ENCODE data around the gene RAPGEF1.

RAPGEF1 gene

DNA sequence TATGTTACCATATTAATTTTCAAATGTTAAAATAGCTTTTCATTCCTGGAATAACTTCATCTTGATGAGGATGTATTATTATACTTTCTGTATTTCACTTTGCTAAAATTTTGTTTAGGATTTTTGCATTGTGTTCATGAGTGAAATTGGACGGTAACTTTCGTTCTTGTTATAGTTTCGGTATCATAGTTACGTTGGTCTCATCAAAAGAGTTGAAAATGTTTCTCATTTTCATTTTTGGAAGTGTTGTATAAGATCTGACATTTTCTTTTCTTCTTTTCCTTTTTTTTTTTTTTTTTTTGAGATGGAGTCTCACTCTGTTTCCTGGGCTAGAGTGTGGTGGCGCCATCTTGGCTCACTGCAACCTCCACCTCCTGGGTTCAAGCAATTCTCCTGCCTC is 174.5 kb downstream of the RAPGEF1 start:
- TF ChIP-seq, protein P1, sequence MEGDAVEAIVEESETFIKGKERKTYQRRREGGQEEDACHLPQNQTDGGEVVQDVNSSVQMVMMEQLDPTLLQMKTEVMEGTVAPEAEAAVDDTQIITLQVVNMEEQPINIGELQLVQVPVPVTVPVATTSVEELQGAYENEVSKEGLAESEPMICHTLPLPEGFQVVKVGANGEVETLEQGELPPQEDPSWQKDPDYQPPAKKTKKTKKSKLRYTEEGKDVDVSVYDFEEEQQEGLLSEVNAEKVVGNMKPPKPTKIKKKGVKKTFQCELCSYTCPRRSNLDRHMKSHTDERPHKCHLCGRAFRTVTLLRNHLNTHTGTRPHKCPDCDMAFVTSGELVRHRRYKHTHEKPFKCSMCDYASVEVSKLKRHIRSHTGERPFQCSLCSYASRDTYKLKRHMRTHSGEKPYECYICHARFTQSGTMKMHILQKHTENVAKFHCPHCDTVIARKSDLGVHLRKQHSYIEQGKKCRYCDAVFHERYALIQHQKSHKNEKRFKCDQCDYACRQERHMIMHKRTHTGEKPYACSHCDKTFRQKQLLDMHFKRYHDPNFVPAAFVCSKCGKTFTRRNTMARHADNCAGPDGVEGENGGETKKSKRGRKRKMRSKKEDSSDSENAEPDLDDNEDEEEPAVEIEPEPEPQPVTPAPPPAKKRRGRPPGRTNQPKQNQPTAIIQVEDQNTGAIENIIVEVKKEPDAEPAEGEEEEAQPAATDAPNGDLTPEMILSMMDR (conservative IDR thresholded peaks at IDR 0.05; ENCODE audit: low read depth), result no peak
- DNase-seq (ENCODE audit: low spot score), result no peak
- H3K27ac ChIP-seq, result no peak overlapping the region
- ChIA-PET POLR2A (ENCODE audit: low non-redundant PET) (no interaction called here), CTCF (interaction anchor here (0.6 kb wide), 1 partner anchor 341 kb away, joined by 4 read pairs; no protein-coding TSS in a partner anchor)

DNA sequence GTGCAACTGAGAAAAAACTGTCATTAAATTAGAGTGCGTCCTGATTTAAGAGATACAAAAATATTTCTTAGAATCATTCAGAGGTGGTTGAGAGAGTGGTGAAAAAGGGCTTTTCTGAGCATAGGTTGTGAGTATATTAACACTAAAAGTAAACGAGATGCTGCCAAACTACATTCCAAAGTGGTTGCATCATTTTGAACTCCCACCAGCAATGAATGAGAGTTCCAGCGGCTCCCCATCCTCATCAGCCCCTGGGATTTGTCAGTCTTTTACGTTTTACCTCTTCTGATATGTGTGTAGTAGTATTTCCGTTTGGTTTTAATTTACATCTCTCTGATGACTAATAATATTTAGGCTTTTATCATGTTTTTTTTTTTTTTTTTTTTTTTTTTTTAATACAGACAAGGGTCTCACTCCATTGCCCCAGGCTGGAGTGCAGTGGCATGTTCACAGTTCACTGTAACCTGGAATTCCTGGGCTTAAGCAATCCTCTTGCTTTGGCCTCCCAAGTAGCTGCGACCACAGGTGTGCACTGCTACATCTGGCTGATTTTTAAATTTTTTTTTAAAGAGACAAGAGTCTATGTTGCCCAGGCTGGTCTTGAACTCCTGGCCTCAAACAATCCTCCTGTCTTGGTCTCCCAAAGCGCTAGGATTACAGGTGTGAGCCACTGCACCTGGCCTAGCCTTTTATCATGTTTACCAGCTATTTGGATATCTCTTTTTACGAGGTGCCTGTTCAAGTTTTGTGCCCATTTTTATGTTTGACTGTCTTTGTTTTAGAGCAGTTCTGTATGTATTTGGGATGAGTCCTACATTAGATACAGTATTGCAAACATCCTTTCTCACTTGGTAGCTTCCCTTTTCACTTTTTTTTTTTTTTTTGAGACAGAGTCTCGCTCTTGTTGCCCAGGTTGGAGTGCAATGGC is 177.6 kb downstream of the RAPGEF1 start:
- POLR2A ChIA-PET (ENCODE audit: low non-redundant PET), result no interaction called here

DNA sequence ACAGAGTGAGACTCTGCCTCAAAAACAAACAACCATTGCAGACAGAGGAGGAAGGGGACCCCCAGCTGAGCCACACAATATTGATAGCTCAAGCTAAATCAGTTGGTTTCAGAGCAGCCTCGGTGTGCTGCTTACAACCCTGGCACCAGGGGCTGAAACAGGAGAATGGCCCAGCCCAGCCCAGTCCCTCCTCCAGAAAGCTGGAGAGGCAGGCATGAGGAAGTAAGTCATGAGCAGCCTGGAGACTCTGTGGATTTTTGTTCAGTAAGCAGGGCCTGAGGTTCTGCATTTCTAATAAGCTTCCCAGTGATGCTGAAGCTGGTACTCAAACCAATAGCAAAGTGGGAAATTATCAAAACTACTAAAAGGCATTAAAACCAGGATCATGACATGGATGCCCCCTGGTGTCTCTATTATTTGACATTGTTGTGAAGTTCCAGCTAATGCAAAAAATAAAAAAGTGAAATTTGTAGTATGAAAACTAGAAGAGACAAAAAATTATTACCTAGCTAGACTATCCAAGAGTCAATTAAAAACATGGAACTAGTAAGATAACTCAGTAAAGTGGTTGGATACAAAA is 180.4 kb downstream of the RAPGEF1 start:
- TF ChIP-seq, protein P1 (conservative IDR thresholded peaks at IDR 0.05; ENCODE audit: low read depth), result no peak
- POLR2A ChIA-PET (ENCODE audit: low non-redundant PET), result no interaction called here
- no peak overlapping the region for H3K27ac ChIP-seq
- CTCF ChIA-PET, result interaction anchor here (0.6 to 1.0 kb wide), 3 partner anchors 13 to 196 kb away, joined by 3 to 4 read pairs (median 3); no protein-coding TSS in a partner anchor
- DNase-seq (ENCODE audit: low spot score), result no peak

More for the DNA sequence above, 177.6 kb downstream of the RAPGEF1 start:
- peak; percentile 74 for DNase-seq (ENCODE audit: low spot score)
- H3K27ac ChIP-seq, result no peak overlapping the region
- CTCF ChIA-PET, result interaction anchor here (1.1 kb wide), 1 partner anchor 674 kb away, joined by 4 read pairs; no protein-coding TSS in a partner anchor
- TF ChIP-seq, protein P1 (conservative IDR thresholded peaks at IDR 0.05; ENCODE audit: low read depth), result no peak

DNA sequence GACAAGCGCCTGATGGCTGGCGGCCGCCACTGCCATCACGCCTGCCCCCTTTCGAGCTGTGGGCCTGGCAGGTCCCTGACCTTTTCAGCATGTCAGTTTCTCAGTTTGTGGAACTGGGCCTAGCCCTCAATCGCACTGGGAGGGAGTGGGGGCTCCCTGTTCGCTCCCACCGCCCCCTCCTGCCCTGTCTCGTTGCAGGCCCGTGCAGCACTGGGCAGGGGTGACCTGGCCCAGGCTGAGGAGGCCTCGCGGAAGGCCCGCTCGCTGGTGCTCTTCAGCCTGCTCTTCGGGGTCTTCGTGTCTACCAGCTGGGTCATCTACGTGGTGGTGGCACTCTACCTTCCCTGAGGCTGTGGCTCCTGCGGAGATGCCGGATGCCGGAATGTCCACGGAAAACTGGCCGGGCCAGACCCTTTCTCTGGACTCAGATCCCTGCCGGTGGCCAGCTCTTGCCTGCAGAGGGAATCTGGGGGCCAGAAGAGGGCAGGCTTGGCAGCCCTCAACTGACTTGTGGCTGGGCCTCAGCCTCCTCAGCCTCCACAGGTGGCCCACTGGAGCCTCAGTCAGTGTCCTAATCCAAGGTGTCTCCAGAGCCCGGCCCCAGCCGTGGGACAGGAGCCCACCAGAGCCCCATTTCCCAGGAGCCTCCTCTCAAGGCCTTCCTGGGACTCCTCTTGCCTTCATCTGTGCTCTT is 181.9 kb downstream of the RAPGEF1 start:
- no peak for DNase-seq (ENCODE audit: low spot score)
- CTCF ChIA-PET, result interaction anchor here (0.6 to 1.0 kb wide), 3 partner anchors 33 to 267 kb away, joined by 3 read pairs; no protein-coding TSS in a partner anchor
- TF ChIP-seq, protein P1 (conservative IDR thresholded peaks at IDR 0.05; ENCODE audit: low read depth), result no peak
- H3K27ac ChIP-seq, result no peak overlapping the region
- POLR2A ChIA-PET (ENCODE audit: low non-redundant PET), result no interaction called here

DNA sequence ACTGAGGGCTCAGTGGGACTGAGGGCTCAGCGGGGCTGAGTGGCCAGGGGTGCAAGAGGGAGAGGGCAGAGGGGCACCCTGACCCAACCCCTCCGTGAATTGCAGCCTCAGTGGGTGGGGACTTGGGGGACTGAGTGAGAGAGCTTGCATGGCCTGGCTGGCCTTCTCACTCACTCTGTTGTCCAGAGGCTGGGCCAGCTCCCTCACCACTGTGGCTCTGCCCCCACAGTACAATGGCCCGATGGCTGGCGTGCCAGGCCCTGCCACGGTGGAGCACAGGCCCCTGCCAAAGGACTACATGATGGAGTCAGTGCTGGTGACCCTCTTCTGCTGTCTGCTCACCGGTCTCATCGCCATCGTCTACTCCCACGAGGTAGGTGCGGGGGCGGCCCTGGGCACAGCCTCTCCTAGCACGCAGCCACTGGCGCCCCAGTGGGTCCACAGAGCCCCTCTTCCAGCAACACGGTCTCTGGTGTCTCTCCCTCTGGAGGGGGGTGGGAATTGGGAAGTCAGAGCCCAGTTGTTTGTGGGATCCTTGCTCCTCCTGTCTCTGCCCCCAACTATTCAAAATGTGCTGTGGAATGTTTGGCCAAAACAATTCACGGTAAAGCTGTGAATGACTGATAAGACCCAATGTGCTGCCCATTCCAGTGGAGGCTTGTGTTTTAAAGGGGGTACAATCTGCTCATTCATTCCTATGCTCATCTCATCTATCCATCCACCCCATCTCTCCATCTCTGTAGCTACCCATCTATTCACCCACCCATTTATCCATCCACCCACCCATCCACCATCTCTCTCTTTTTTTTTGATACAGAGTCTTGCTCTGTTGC is 183.8 kb downstream of the RAPGEF1 start:
- H3K27ac ChIP-seq, result no peak overlapping the region
- TF ChIP-seq, protein P1 (conservative IDR thresholded peaks at IDR 0.05; ENCODE audit: low read depth), result no peak
- CTCF ChIA-PET, result no interaction called here
- POLR2A ChIA-PET (ENCODE audit: low non-redundant PET), result no interaction called here
- DNase-seq (ENCODE audit: low spot score), result no peak

All from RWPE1 (cell line).